ENCODE data around the gene TSPAN8.

- TF ChIP-seq EZH2 (IDR thresholded peaks at IDR 0.05; ENCODE audit: insufficient read depth, low read length) (no peak), CTCF (IDR thresholded peaks at IDR 0.05; ENCODE audit: insufficient read depth, low read depth, low read length) (no peak)
Observed at GRCh38 chr12:71135077-71135811, 22.6 kb downstream of the TSPAN8 start.

All from astrocyte (in vitro differentiated cells and primary cell).